IMR-90 (cell line): Measurements from ENCODE around the gene HLA-B.

ENCODE experiments used
- MXI1 ChIP-seq: IDR thresholded peaks from 2 replicates; pipeline ENCODE4 v1.6.1; 2012; ENCODE audit warnings: low read depth, mild to moderate bottlenecking, low read length, moderate library complexity, borderline replicate concordance
- POLR2A ChIP-seq: IDR thresholded peaks from 2 replicates; pipeline ENCODE4 v1.6.1; 2012; ENCODE audit warnings: mild to moderate bottlenecking, low read depth, low read length
- RCOR1 ChIP-seq: IDR thresholded peaks from 2 replicates; pipeline ENCODE4 v1.6.1; 2012; ENCODE audit warnings: mild to moderate bottlenecking, low read length, improper control_type of control experiment; ENCODE audit not compliant: insufficient replicate concordance

DNA sequence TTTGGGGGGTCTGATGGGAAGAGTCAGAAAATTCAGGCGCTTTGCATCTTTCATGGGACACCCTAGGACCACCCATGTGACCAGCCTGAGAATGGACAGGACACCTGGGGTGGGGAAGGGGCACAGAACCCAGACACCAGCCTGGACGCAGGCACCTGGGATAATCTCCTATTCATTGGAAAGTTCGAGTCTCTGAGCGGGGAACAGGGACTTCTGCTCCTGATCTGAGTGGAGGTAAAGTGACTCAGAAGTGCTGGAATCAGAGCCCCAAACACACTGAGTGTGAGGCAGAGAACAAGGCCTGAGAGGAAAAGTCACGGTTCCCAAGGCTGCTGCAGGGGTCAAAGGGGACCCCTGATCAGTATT, 1.4 kb downstream of the HLA-B start:
- TF ChIP-seq MXI1 (no peak), RCOR1 (no peak), POLR2A (no peak)
